K562 (cell line): ENCODE results near the gene AKNAD1. TPM values are rescaled to one million over a fixed set of nuclear protein-coding genes. Genes with fewer than 3 reads are reported as not detected.
A peak's percentile ranks its signal among the peaks of the same experiment; 100 is the strongest.

Source experiments
- ATAC-seq: fragments of 200-7000 bp; cut with Tn5 transposase; 3 replicates; pipeline ENCODE4 v1.9.1; 2020; ENCODE audit warnings: moderate library complexity
- Bru-seq: library from RNA; stranded (reverse); fragments of 400-500 nt; gene quantifications from one replicate; lab custom pipeline; 2021; lab: Mats Ljungman, UMichigan
- BruChase-seq, 2 experiments: library from RNA; stranded (reverse); fragments of 400-500 nt; gene quantifications; one replicate each; lab custom pipeline; 2021; lab: Mats Ljungman, UMichigan
- BruUV-seq: library from RNA; stranded (reverse); fragments of 400-500 nt; replicated peaks from 2 replicates; lab custom pipeline; 2021; lab: Mats Ljungman, UMichigan
- CTCF ChIA-PET: fragments of 300-600 bp; formaldehyde crosslinking; extraction: SDS; loops from one replicate; lab custom pipeline; 2021; ENCODE audit warnings: low intra/inter-chr PET ratio; lab: Yijun Ruan, JAX
- POLR2A ChIA-PET: fragments of 300-600, 350-650 bp; sonication (Branson Sonifier 250); formaldehyde crosslinking; extraction: SDS; loops from one replicate; lab custom pipeline; 2021; ENCODE audit warnings: antibody characterized with exemption, inconsistent platforms; lab: Yijun Ruan, JAX
- DNase-seq, 4 experiments: peaks; one replicate each; pipeline versions ENCODE4 v3.0.0 to v3.0.0-alpha.2; 2011 to 2018; ENCODE audit warnings: low spot score in 3 of 4, mixed read lengths in 3 of 4; ENCODE audit errors: extremely low read depth in 1 of 4
- FAIRE-seq: peaks from 2 replicates; lab custom pipeline; 2011; peaks lifted over from hg19 to GRCh38; lab: Jason Lieb, UNC
- H2AFZ ChIP-seq: 2 replicates; pipeline ENCODE4 v1.6.0; 2011; ENCODE audit warnings: low read depth, low read length, control low read depth, inconsistent platforms
- H3K27ac ChIP-seq: fragments of 200-600 bp; 3 replicates; pipeline ENCODE4 v1.8.0; 2011; ENCODE audit warnings: low read depth, mild to moderate bottlenecking, control low read depth, inconsistent platforms, low read length, moderate library complexity, mixed read lengths; ENCODE audit errors: extremely low read depth
- H3K27me3 ChIP-seq, 2 experiments: fragments of 300-600 bp in 1 of 2; 2 replicates in 1 of 2; 3 replicates in 1 of 2; pipeline versions ENCODE4 v1.6.0 to v1.8.0; 2011; ENCODE audit warnings: inconsistent platforms in 2 of 2, low read length in 2 of 2, mild to moderate bottlenecking in 1 of 2, mixed read lengths in 1 of 2, moderate library complexity in 1 of 2; ENCODE audit not compliant: control insufficient read depth in 2 of 2, insufficient read depth in 2 of 2
- H3K36me3 ChIP-seq: fragments of 300-600 bp; 3 replicates; pipeline ENCODE4 v1.8.0; 2011; ENCODE audit warnings: mild to moderate bottlenecking, low read length, inconsistent platforms; ENCODE audit not compliant: control insufficient read depth, insufficient read depth
- H3K4me1 ChIP-seq, 2 experiments: fragments of 200-600 bp in 1 of 2; replicated peaks in 1 of 2; 2 replicates in 1 of 2; 3 replicates in 1 of 2; pipeline versions ENCODE4 v1.5.1 to v1.8.0; 2011; ENCODE audit warnings: inconsistent platforms in 2 of 2, low read length in 2 of 2, mild to moderate bottlenecking in 1 of 2, mixed read lengths in 1 of 2, moderate library complexity in 1 of 2; ENCODE audit not compliant: control insufficient read depth in 2 of 2, insufficient read depth in 2 of 2
- H3K4me2 ChIP-seq: 2 replicates; pipeline ENCODE4 v1.6.1; 2011; ENCODE audit warnings: low read length, control low read depth, inconsistent platforms, mixed read lengths; ENCODE audit not compliant: insufficient read depth
- H3K4me3 ChIP-seq: fragments of 200-600 bp; sonication (generic), shearing (Covaris generic); 2 replicates; pipeline ENCODE4 v1.5.1; 2016; ENCODE audit warnings: control low read depth, inconsistent platforms
- H3K79me2 ChIP-seq: fragments of 200-600 bp; 3 replicates; pipeline ENCODE4 v1.8.0; 2011; ENCODE audit warnings: low read length, inconsistent platforms; ENCODE audit not compliant: control insufficient read depth, insufficient read depth
- H3K9ac ChIP-seq, 2 experiments: 2 replicates each; pipeline versions ENCODE4 v1.6.0 to v1.6.1; 2011; ENCODE audit warnings: low read depth in 2 of 2, low read length in 2 of 2, control low read depth in 1 of 2, inconsistent platforms in 1 of 2, mild to moderate bottlenecking in 1 of 2, mixed read lengths in 1 of 2; ENCODE audit not compliant: insufficient read depth in 1 of 2
- H3K9me1 ChIP-seq: one replicate; pipeline ENCODE4 v1.6.0; 2011; ENCODE audit warnings: inconsistent platforms, mild to moderate bottlenecking, low read length, moderate library complexity; ENCODE audit not compliant: control insufficient read depth, insufficient read depth
- H3K9me3 ChIP-seq: replicated peaks from 2 replicates; pipeline ENCODE4 v1.5.1; 2011; ENCODE audit warnings: low read depth, low read length, inconsistent platforms; ENCODE audit not compliant: control insufficient read depth, insufficient read depth
- H4K20me1 ChIP-seq: replicated peaks from 2 replicates; pipeline ENCODE4 v1.6.1; 2011; ENCODE audit warnings: low read length, inconsistent platforms, mixed read lengths; ENCODE audit not compliant: control insufficient read depth, insufficient read depth
- CEBPG ChIP-seq, 3 experiments: fragments of 200-800 bp in 1 of 3; sonication (Bioruptor generic) in 1 of 3; sonication (generic) in 1 of 3; formaldehyde crosslinking in 1 of 3; IDR thresholded peaks in 2 of 3; conservative IDR thresholded peaks in 1 of 3; 2 replicates each; pipeline versions ENCODE4 v1.6.1 to v1.8.0; 2016 to 2022; ENCODE audit warnings: missing compliant biosample characterization in 2 of 3, missing genetic modification characterization in 2 of 3, mild to moderate bottlenecking in 1 of 3, missing genetic modification reagents in 1 of 3
- POLR2G ChIP-seq: fragments of 200-400 bp; formaldehyde crosslinking; IDR thresholded peaks from 2 replicates; pipeline ENCODE4 v1.6.1; 2017; ENCODE audit warnings: low read depth, mild to moderate bottlenecking, antibody characterized with exemption, low read length, moderate library complexity
- SMAD2 ChIP-seq: fragments of 150-350 bp; IDR thresholded peaks from 2 replicates; pipeline ENCODE4 v1.6.1; 2014; ENCODE audit warnings: low read depth, mild to moderate bottlenecking, low read length
- ZBTB8A ChIP-seq: fragments of 450-650 bp; IDR thresholded peaks from 2 replicates; pipeline ENCODE4 v1.6.1; 2018; ENCODE audit warnings: mild to moderate bottlenecking, moderate library complexity; ENCODE audit not compliant: partially characterized antibody
- WGBS: fragments of 100-300 bp; shearing (Covaris generic); methylation state at CpG from one replicate; pipeline ENCODE4 v1.1.6; 2016; ENCODE audit warnings: low coverage, mixed read lengths; ENCODE audit not compliant: insufficient coverage; ENCODE audit errors: missing lambda C conversion rate; 5-methylcytosine and 5-hydroxymethylcytosine counted together
- in situ Hi-C: fragments of 300-500 bp; cut with MboI; formaldehyde crosslinking; loops from 4 replicates; pipeline ENCODE4 v1.15.0; 2018; ENCODE audit warnings: inconsistent platforms, mixed read lengths
- intact Hi-C: fragments of 100-400 bp; cut with micrococcal nuclease; formaldehyde crosslinking; loops from 2 replicates; pipeline ENCODE4 v1.14.2; 2022
- long read RNA-seq, 3 experiments: library from polyadenylated mRNA in 2 of 3; library from RNA in 1 of 3; unstranded in 2 of 3; stranded (forward) in 1 of 3; transcript quantifications; one replicate each; pipeline ENCODE4 v2.0.0, GENCODE V29; 2019 to 2022
- polyA minus RNA-seq, 3 experiments: library from RNA; depleted of rRNA, polyadenylated mRNA; stranded (reverse); fragments of >200 nt; gene quantifications; 2 replicates each; pipeline ENCODE4 v1.2.3, GENCODE V29; 2011
- polyA plus RNA-seq, 8 experiments: library from polyadenylated mRNA; depleted of rRNA in 4 of 8; stranded (reverse) in 5 of 8; unstranded in 3 of 8; fragments of >200 nt; fragmentation: Nextera tagmentation in 2 of 8; fragmentation: Illumina TruSeq in 1 of 8; extraction: Ambion mirVana in 2 of 8; extraction: Trizol in 1 of 8; gene quantifications; 2 replicates each; pipeline versions ENCODE4 v1.2.1 to v1.2.3, GENCODE V29; 2011 to 2014; ENCODE audit warnings: inconsistent platforms in 1 of 8, missing spikeins in 1 of 8
- total RNA-seq, 7 experiments: library from RNA; depleted of rRNA in 6 of 7; stranded (reverse); fragments of >200 nt in 6 of 7; fragmentation: Illumina TruSeq in 2 of 7; extraction: Trizol in 2 of 7; gene quantifications; 2 replicates each; pipeline versions ENCODE4 v1.2.1 to v1.2.3, GENCODE V29; 2011 to 2021; ENCODE audit warnings: low replicate concordance in 1 of 7

AKNAD1 gene
- not detected in 2 replicates for total RNA-seq (2011; cell fraction: chromatin; rRNA removed; ENCODE audit: low replicate concordance)
- total RNA-seq (2011; cell fraction: nucleolus; rRNA removed): not detected in 2 replicates
- not detected in 2 replicates for total RNA-seq (2011; cell fraction: nucleoplasm; rRNA removed)
- total RNA-seq (2014; rRNA removed) (not detected in 2 replicates), total RNA-seq (2014; rRNA removed; fragmentation: Illumina TruSeq; extraction: Trizol) (not detected in 2 replicates), total RNA-seq (2015; rRNA removed; fragmentation: Illumina TruSeq; extraction: Trizol) (not detected in 2 replicates), total RNA-seq (2021) (not detected in 2 replicates), polyA plus RNA-seq (2011; rRNA removed) (not detected in 2 replicates), polyA plus RNA-seq (2014; fragmentation: Illumina TruSeq; extraction: Trizol) (0.30 TPM in 1 of 2 replicates, not detected in the other), polyA plus RNA-seq (2014; fragmentation: Nextera tagmentation; extraction: Ambion mirVana) (under 1 TPM in 1 of 2 experiments, not detected in 1; 0.13 TPM), polyA plus RNA-seq (2014; rRNA removed) (not detected in 2 replicates), polyA minus RNA-seq (2011; rRNA and poly(A)+ RNA removed) (not detected in 2 replicates), Bru-seq, nascent RNA (percentile 15 among the genes with signal in this experiment), BruChase-seq, experiment 1, labeled RNA remaining after a 2-hour chase (percentile 6 among the genes with signal in this experiment), BruChase-seq, experiment 2, labeled RNA remaining after a 6-hour chase (percentile 12 among the genes with signal in this experiment)
- not detected in 2 replicates for polyA plus RNA-seq (2011; cell fraction: cytosol; rRNA removed)
- polyA plus RNA-seq (2011; cell fraction: nucleus; rRNA removed): not detected in 2 replicates
- not detected in 2 replicates for polyA plus RNA-seq (2012)
- not detected in 2 replicates for polyA minus RNA-seq (2011; cell fraction: cytosol; rRNA and poly(A)+ RNA removed)
- not detected in 2 replicates for polyA minus RNA-seq (2011; cell fraction: nucleus; rRNA and poly(A)+ RNA removed)
- long read RNA-seq, experiment 1, partial matches to known transcripts: 0 of 1 reads
- long read RNA-seq, experiment 1, other reads (novel, unspliced or antisense): 1 of 1 reads
- long read RNA-seq, experiment 2, partial matches to known transcripts: 1 of 1 reads
- long read RNA-seq, experiment 2, other reads (novel, unspliced or antisense): 0 of 1 reads
- long read RNA-seq, experiment 3: 0 reads

DNA sequence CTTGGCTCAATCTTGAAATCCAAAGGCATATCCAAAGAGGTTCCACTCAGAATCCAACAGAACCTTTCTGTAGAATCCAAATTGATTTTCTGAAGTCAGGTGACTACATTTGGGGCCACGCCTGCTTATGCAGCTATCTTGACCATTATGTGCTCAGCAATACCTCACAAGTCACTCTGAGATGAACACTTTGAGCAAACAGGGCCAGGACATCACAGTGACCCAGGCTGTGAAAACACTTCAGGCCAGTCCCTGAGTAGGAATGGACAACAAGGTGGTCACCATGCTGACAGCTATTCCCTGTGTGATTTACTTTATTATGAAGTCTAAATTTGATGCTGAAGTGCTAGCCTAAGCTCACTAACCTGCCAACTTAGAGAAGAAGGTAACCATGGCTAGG, at the start of gene AKNAD1:
AKNAD1 (minus strand) TSS at position 101 of the 400 bp plus-strand sequence. CDS start 4,430 bp downstream, outside the sequence.
- Histone ChIP-seq H3K27me3 (peaks cover 0 to 5% of the 10 kb centered on the region in 2 experiments; a peak in 3 of 5 replicates), H3K36me3 (no peaks in the 10 kb centered on the region), H3K27ac (no peak within 1 kb of the TSS), H3K9me1 (no peaks in the 10 kb centered on the region), H2AFZ (peak within 1 kb of the TSS; percentile 49; the same call in 1 of the 2 replicates), H3K4me3 (no peak within 1 kb of the TSS), H3K4me2 (no peak within 1 kb of the TSS), H3K79me2 (no peaks in the 10 kb centered on the region), H3K9ac (no peak within 1 kb of the TSS), H4K20me1 (no peaks in the 10 kb centered on the region), H3K4me1 (no peaks in the 10 kb centered on the region), H3K9me3 (no peaks in the 10 kb centered on the region)
- ATAC-seq (peak; percentile 44; the same call in 2 of the 3 replicates), FAIRE-seq (no peak), DNase-seq (no peak)
- POLR2A ChIA-PET: no interaction called here
- CTCF ChIA-PET: no interaction called here
- BruUV-seq: no TSS peak
- 5% methylated on average over 1 of the region's 1 CpG for WGBS
- intact Hi-C loops (no loop called here), in situ Hi-C loops (no loop called here)
- no peak for TF ChIP-seq POLR2G
- no peak for TF ChIP-seq SMAD2
- no peak for TF ChIP-seq ZBTB8A
- no peak for TF ChIP-seq CEBPG (CRISPR knock-in tag; IDR thresholded peaks at IDR 0.05)
- no peak for TF ChIP-seq CEBPG (tag; conservative IDR thresholded peaks at IDR 0.05 in 1 of 2, IDR thresholded peaks at IDR 0.05 in 1 of 2)
